Measurements from ENCODE around the gene SAT1. TPM values are rescaled to one million over a fixed set of nuclear protein-coding genes. Genes with fewer than 3 reads are reported as not detected.
"Not testable (repeated sequence)": the region's sequence is repeated elsewhere in the genome, so short reads cannot be mapped to it uniquely, and the experiment has no call there.

Gene SAT1
- total RNA-seq, result 859 TPM
- long read RNA-seq, transcript SAT1-207 (3 exons, 1,033 nt), result minor isoform, 37 of 1,536 reads
- long read RNA-seq, transcript SAT1-201 (2 exons, 801 nt), result minor isoform, 23 of 1,536 reads
- long read RNA-seq, transcript SAT1-204 (6 exons, 1,065 nt), result major isoform, 1,011 of 1,536 reads
- long read RNA-seq, transcript SAT1-209 (7 exons, 1,135 nt), result minor isoform, 48 of 1,536 reads
- long read RNA-seq, partial matches to known transcripts, result 7 of 1,536 reads
- long read RNA-seq, other reads (novel, unspliced or antisense), result 394 of 1,536 reads

DNA sequence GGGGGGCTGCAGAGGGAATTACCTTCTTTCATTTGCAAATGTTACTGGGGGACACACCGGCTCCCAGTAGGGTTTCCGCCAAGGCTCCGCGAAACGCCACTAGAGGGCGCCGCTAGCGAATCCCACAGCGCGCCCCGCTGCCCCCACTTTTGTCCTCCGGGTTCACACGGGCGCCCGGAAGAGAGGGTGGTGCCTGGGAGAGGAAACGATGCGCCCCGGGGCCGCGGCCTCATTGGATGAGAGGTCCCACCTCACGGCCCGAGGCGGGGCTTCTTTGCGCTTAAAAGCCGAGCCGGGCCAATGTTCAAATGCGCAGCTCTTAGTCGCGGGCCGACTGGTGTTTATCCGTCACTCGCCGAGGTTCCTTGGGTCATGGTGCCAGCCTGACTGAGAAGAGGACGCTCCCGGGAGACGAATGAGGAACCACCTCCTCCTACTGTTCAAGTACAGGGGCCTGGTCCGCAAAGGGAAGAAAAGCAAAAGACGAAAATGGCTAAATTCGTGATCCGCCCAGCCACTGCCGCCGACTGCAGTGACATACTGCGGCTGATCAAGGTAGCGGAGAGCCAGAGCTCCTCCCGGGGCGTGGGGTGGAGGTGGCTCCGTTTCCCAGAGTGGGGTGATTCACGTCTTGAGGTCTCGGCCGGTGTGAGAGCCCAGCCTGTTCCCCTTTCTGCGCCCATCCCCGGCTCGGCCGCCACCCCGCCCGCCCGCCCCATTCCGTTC, at the start of gene SAT1:
Gene SAT1, plus strand, starts transcription at position 311 of the 726 bp plus-strand sequence. Its CDS starts 179 bp downstream, at position 490.
- peak; percentile 99 for DNase-seq (ENCODE audit: low spot score)

DNA sequence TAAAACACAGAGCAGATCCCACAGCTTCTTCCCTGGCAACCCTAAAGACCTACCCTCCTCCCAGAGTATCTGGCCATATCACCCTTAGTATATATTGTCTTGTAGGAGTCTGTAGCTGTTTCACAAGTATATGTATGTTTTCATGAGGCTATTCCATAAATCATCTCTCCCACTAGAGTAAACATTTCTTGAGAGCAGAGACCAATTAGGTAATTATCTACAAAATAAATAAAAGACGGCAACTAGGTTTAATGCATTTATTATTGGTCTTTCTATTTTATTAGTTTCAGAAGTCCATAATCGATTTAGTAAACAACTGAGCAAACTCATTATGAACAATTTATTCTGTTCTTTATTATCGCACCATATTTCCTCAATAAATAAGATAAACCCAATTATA, 46.9 kb upstream of the SAT1 start:
- no peak for DNase-seq (ENCODE audit: low spot score)

DNA sequence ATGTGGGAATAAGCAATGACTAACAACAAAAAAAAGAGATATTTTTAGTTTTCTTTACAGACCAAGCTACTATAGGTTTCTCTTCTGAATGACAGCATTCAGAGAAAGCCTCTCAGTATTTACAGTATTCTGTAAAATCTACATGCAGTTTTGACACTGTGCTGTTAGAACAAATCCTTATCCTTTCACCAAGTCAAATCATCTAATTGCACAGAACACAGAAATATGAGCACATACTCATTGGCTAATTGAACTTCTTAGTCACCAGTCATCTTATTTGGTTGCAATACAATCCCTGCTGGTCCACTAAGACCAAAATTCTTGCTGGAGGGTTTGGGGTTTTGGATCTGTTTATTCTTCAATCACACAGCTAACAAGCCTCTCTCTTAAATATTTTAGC, 45.6 kb upstream of the SAT1 start:
- DNase-seq (ENCODE audit: low spot score), result no peak

DNA sequence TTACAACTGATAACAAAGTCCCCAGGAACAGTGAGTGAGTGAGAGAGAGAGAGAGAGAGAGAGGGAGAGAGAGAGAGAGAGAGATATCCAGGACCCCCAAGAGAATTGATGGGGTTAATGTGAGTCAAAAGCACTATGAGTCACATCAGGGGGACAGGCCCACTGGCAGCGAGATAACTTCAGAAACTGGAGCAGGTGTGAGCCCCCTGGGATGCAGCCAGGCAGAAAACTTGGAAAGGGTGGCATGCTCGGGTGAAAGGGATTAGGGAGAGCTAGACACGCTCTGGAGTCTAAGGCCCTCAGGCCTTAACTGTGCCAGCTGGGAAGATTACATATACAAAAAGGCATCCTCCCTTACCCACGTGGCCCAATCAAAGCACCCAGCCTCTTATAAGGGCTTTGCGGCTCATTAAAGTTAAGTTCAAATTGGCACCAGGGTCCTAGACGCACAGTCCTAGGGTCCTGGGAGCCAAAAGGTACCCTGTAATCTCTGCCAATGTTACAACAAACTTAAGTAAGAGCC, 40.7 kb upstream of the SAT1 start:
- DNase-seq (ENCODE audit: low spot score), result no peak

DNA sequence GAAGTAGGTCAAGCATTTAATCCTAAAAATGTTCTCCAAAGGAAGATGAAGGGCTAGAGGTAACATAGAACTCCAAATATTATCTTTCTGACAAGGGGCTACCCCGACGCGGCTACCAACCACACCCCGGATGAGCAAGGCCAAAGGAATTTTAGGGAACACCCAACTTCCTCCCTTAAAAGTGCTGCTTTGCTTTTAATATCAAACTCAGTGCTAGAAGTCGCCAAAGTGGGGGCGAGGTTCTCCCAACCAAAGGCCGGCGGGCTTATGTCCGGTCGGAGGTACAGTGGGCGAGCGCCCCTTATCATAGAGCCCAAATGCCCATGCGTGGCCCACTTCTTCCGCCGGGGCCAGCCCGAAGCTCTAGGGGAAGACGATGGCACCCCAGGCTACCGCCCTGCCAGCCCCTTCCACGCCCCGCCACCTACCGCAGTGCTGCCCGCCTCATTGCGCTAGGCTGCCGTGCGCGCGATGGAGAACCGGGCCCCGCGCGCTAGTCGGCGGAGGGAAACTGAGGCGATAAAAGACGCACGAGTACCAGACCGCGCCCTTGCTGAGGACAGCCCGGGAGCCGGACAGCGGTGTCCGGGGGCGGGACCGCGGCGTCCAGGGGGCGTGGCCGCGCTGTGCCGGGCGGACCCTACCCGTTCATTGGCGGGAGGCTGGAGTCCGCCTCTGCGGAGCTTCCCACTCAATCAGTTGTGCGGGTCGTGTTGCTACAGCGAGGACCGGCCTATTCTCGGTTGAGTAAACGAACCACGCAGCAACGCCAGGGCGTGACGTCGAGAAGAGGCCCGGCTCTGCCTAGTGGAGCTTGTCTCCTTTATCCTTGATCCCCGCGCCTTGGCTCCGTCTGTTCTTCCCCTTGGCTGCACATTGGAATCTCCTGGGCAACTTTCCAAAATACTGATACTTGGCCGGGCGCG, 40.0 kb upstream of the SAT1 start, which contains the start of gene ACOT9:
Gene ACOT9, minus strand, starts transcription at position 580 of the 926 bp plus-strand sequence. Its CDS starts 132 bp downstream, at position 448.
- peak; percentile 94 for DNase-seq (ENCODE audit: low spot score)

DNA sequence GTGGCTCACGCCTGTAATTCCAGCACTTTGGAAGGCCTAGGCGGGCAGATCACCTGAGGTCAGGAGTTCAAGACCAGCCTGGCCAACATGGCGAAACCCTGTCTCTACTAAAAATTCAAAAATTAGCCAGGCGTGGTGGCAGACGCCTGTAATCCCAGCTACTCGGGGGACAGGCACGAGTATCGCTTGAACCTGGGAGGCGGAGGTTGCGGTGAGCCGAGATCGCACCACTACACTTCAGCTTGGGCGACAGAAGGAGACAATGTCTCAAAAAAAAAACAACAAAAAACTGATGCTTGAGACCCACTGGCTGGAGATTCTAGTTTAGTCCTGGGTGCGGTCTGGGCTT, 39.4 kb upstream of the SAT1 start:
- DNase-seq (ENCODE audit: low spot score), result not testable (repeated sequence)

DNA sequence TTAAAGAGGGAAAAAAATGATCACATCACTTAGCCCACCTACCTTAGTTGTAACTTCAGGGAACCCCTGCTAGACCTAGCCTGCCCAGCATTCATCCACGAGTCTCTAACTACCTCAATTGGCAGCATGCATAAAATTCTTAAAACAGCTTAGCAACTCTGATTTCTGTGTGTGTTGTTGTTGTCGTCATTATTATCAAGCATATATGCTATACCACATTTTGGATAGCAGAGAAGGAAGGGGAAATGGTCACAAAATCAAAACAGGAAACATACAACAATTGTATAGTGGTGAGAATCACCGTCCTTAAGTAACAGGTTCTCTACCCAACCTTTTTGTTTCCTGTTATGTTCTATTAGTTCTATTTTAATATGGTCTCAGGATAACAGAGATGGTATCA, 37.2 kb upstream of the SAT1 start:
- no peak for DNase-seq (ENCODE audit: low spot score)

DNA sequence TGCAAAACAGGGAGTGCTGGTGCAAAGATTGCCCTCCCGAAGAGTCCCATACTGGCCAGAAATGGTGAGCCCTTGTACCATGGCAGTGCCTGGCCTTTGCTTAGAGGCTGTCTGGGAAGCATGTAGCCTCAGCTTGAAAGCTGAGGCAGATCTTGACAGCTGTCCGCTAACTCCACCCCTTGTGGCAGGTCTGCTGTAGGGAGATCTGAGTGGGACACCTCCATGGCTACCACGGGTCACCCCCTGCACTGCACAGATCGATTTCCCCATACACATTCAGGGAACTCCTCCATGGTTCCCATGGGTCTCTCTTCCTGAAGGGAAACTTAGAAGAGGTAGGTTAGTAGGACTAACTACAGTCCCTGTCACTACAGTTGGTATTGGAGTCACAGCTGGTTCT, 33.8 kb upstream of the SAT1 start:
- no peak for DNase-seq (ENCODE audit: low spot score)

DNA sequence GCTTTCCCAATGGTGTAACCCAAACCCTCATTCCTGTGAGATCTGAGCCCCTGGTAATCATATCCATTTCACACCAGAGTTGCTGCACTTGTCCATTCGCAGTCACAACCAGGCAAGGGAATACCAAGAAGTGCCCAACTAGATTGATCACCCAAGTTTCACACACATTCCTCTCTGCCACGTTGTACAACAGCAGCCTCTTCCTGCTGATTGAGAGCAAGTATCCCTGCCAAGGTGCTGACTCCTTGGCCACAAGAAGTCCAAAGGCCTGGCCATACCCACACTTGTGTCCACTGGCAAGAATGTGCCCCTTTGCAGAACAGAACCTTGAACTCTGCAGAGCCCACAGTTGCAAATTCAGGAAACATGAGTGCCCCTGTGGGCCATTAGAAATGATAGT, 33.4 kb upstream of the SAT1 start:
- no peak for DNase-seq (ENCODE audit: low spot score)

DNA sequence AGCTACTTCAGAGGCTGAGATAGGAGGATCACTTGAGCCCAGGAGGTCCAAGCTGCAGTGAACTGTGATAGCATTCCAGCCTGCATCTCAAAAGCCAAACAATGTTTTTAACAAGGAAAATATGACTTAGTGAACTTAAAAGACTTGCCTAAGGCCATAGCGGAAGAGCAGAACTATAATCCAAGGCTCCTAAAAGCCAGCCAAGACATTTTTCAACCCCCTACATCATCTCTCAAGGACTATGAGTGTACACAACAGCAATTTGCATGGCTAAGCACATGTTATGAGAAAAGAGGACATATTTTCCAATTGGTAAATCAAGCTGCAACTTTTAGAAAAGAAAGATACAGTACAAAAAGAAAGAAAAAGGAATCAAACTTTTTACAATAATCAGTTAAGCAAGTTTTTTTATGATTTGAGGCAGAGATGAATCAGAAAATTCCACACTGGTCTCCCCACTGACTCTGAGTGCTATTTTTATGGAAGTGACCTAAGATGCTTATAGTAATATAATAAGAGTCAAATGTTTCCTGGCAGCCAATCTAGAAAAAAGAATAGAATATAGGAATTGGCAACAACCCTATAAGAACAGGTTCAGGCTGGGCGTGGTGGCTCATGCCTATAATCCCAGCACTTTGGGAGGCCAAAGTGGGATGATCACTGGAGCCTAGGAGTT, 30.1 kb upstream of the SAT1 start:
- DNase-seq (ENCODE audit: low spot score), result no peak

DNA sequence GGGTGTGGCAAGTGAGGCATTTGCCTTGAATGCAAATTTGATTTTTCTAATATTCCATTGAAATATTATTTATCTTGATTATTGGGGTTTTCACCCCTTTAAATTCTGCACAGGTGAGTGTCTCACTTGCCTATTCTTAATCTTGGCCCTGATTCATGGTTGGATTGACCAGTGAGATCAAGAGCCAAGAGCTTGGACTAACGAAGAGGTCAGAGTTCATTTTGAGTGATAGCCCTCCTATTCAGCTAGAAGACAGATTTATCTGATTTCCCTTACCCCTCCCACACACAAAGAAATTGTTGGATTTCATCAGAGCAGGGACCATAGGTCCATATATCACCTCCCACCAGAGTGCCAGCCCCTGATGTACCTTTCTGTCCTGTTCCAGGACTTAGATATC, 28.3 kb upstream of the SAT1 start:
- no peak for DNase-seq (ENCODE audit: low spot score)

DNA sequence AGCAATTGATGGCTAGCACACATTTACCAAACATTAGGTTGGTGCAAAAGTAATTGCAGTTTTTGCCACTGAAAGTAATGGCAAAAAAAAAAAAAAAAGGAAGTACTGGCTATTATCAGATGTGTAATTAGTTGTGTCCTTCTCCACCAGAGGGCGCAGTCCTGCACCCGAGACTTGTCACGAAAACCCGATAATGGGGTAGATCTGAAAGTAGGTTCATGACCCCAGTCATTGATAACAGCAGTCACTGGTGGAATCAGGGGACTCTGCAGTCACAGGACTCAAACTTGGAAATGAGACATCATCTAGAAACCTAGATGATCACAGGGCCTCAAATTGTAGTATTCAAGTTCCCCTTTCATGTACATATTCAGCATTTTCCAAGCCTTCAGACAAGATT, 26.8 kb upstream of the SAT1 start:
- peak; percentile 60 for DNase-seq (ENCODE audit: low spot score)

DNA sequence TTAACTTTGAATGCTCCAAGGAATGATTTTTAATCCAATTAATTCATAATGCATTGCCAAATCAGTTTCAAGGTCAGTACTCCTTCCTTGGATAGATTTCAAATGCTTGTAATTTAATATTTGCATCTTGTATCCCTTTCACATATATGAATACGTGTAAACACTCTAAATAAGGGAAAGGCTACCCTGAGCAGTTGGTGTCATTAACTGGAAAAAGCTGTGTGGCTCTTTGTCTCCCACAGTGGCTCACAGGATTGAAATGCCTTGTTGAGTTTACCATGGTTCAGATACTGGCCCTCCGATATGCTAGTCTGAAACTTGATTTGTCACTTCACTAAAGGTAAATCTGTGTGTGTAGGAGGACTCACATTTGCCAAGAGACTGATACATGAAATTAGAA, 23.2 kb upstream of the SAT1 start:
- DNase-seq (ENCODE audit: low spot score), result peak; percentile 0

DNA sequence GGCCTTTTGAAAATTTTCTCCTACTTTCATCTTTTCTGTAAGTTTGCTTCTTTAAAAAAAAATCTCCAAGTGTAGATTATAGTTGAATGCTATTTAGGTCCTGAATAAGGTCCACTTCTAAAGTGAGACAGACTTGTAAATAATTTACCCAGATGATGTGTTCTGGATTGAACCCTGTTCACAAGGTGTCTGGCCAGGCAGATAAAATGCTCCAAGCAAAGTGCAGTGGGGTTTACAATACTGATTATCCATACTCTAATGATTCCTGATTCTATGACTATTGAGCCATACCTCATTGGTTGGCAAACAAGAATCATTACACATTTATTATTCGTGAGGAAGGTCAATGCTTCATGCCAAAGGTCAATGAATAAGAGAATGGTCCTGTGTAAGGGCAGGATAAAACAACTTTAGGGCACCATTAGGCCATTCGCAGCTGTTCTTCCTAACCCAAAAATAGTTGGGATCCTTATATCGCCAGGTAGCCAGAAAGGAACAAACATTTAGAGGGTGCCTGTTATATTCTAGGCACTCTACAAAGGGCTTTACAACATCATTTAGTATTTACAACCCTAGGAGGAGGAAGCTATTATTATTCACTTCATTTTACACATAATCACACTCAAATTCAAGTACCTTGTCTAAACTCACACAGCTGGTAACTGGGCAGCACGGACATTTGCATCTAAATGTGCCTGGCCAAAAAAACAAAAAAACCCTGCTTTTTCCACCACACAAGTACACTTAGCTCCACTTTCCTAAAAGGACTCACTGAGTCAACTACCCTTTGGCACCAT, 18.6 kb upstream of the SAT1 start:
- no peak for DNase-seq (ENCODE audit: low spot score)

DNA sequence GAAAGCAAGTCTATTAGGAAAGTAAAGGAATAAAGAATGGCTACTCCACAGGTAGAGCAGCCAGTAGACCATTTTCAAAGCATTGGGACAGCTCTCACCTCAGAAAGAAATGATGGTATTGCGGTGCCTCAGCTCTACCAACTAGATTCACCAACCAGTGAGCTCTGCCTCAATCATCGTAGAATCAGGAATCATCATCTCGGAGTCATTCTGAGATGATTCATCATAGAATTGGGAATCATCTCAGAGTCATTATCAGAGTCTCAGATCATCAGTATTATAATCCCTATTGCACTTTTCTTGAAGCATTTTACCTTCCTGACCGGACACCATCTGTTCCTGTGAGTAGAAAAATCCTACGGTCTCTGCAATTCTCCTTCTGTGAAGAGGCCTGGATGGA, 17.5 kb upstream of the SAT1 start:
- DNase-seq (ENCODE audit: low spot score), result no peak

DNA sequence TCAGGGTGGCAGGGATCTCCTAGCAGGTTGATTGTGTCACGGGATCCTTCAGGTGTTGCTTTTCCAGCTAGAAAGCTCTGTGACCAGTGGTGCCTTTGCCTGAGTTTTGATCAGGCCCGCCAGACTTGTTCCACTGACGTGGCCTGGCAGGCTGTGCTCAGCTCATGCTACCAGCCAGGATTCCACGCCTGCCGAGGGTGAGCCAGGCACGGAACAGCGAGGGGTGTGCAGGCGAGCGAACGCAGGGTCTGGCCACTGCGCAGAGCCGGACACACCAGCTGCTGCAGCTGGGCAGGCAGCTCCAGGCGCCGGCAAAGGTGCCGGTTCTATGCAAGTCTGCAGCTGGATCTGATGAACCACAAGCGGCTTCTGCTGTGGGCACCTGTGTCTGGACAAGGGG, 17.1 kb upstream of the SAT1 start:
- peak; percentile 68 for DNase-seq (ENCODE audit: low spot score)

DNA sequence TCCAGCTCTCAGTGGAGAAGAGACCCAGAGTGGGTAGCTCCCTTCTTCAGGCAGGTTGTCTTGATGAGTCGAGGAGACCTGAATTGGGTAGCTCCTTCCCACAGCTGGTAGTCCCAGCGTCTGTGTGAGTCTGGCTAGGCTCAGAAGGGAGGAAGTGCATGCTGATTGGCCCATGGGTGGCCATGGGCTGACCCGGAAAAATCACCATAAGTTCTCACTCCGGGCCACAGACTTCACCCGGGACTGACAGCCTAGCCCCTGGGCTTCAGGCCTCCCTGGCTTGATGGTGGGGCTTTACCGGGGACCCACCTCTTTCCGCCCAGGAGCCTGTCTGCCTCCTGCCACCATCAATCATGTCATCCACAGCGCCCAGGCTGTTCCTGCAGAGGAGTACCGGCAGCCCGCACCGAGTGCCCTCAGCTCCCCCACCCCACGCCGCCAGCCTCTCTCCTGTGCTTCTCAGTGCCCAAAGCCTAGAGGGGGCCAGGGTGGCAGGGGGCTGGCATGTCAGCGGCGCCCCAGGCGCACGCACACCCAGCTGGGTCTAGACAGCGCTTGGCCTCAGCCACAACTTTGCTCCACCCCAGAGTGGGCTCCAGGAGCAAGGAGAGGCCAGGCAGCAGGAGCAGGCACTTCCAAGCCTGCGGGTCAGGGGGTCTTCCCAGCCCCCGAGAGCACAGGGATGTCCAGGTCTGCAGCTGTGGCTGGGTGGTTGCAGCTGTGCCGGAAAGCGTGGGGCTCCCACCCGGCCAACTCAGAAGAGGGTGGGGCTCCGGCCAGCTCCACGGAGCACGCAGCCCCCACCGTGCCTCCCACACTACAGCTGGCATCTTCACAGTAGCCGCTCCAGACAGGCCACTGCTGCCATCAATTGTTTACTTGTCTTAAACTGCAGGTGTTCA, 16.1 kb upstream of the SAT1 start:
- peak; percentile 88 for DNase-seq (ENCODE audit: low spot score)

DNA sequence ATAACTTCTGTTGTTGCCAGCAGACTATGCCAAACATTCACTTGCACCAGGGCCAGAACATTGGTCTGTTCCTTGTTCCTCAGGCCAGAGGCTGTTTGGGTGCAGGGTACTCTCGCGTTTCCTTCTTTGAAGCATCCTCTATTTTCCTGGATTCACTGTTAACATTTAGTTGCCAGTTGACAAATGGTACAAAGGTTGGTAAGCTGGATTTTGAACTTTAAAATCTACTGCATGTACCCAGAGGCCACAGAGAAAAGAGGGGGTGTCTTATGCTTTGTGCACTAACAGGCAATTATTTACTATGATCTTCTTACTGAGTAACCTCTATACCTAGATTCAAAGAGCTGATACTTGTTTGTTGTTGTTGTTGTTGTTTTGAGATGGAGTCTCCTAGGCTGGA, 12.8 kb upstream of the SAT1 start:
- DNase-seq (ENCODE audit: low spot score), result no peak

DNA sequence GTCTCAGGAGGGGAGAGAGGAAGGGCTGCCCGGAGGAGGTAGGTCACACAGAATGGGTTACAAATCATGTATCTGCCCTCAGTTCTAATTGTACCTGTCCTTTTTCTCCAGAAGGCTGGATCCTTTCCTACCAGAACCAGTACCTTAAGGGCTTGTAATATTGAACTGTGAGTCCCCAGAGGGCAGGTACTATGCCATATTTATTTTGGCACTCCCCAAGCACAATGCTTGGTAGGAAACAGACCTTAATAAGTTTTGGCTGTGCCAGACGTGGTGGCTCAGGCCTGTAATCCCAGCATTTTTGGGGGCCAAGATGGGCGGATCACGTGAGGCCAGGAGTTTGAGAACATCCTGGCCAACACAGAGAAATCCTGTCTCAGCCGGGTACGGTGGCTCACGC, 11.9 kb upstream of the SAT1 start:
- not testable (repeated sequence) for DNase-seq (ENCODE audit: low spot score)

All from mesenteric fat pad (tissue), 1 donor.